CD14-positive monocyte (primary cell): ENCODE results near the gene NTNG1. TPM values are rescaled to one million over a fixed set of nuclear protein-coding genes. Genes with fewer than 3 reads are reported as not detected.

Experiments used
- DNase-seq, 3 donors: peaks; one replicate each; pipeline ENCODE4 v3.0.0-alpha.2; 2011 to 2022
- H2AFZ ChIP-seq: 2 replicates; pipeline ENCODE4 v1.6.0; 2012; ENCODE audit warnings: mild to moderate bottlenecking, low read depth, low read length, inconsistent platforms; ENCODE audit not compliant: insufficient read depth, poor library complexity, severe bottlenecking
- H3K27ac ChIP-seq, 2 donors: 1 replicate in 1 of 2; 2 replicates in 1 of 2; pipeline ENCODE4 v1.5.1; 2012 to 2013; ENCODE audit warnings: low read length in 2 of 2, control low read depth in 1 of 2, inconsistent platforms in 1 of 2, low read depth in 1 of 2, mild to moderate bottlenecking in 1 of 2
- H3K27me3 ChIP-seq, 2 donors: one replicate each; pipeline versions ENCODE4 v1.6.0 to v1.6.1; 2011 to 2013; ENCODE audit warnings: low read length in 2 of 2; ENCODE audit not compliant: control insufficient read depth in 2 of 2, insufficient read depth in 2 of 2
- H3K36me3 ChIP-seq, 2 donors: replicated peaks in 1 of 2; 1 replicate in 1 of 2; 2 replicates in 1 of 2; pipeline versions ENCODE4 v1.5.1 to v1.6.1; 2012 to 2013; ENCODE audit warnings: low read length in 2 of 2, control low read depth in 1 of 2, inconsistent platforms in 1 of 2, mild to moderate bottlenecking in 1 of 2; ENCODE audit not compliant: insufficient read depth in 2 of 2, control insufficient read depth in 1 of 2
- H3K4me1 ChIP-seq, 2 donors: 1 replicate in 1 of 2; 2 replicates in 1 of 2; pipeline versions ENCODE4 v1.5.1 to v1.6.1; 2012 to 2013; ENCODE audit warnings: low read length in 2 of 2, control low read depth in 1 of 2, inconsistent platforms in 1 of 2, mild to moderate bottlenecking in 1 of 2, moderate library complexity in 1 of 2; ENCODE audit not compliant: insufficient read depth in 2 of 2, control insufficient read depth in 1 of 2
- H3K4me2 ChIP-seq: replicated peaks from 2 replicates; pipeline ENCODE3; 2012; ENCODE audit warnings: low read length, moderate library complexity, mild to moderate bottlenecking; ENCODE audit not compliant: poor library complexity, severe bottlenecking; ENCODE audit errors: extremely low read depth
- H3K4me3 ChIP-seq, 3 experiments: fragments of 200-600 bp in 1 of 3; sonication (generic) in 1 of 3; replicated peaks in 1 of 3; 1 replicate in 2 of 3; 2 replicates in 1 of 3; pipeline ENCODE4 v1.5.1; 2011 to 2013; ENCODE audit warnings: low read length in 3 of 3, mild to moderate bottlenecking in 3 of 3, control low read depth in 2 of 3, low read depth in 2 of 3, inconsistent platforms in 1 of 3, moderate library complexity in 1 of 3
- H3K79me2 ChIP-seq: 2 replicates; pipeline ENCODE4 v1.6.0; 2012; ENCODE audit warnings: mild to moderate bottlenecking, control low read depth, inconsistent platforms, low read length, moderate library complexity; ENCODE audit not compliant: insufficient read depth
- H3K9ac ChIP-seq: 2 replicates; pipeline ENCODE4 v1.6.0; 2017; ENCODE audit warnings: low read length, mild to moderate bottlenecking; ENCODE audit not compliant: insufficient read depth, poor library complexity, severe bottlenecking
- H3K9me3 ChIP-seq, 2 donors: replicated peaks in 1 of 2; 1 replicate in 1 of 2; 2 replicates in 1 of 2; pipeline versions ENCODE4 v1.5.1 to v1.6.1; 2012 to 2013; ENCODE audit warnings: low read length in 2 of 2, control low read depth in 1 of 2; ENCODE audit not compliant: control insufficient read depth in 1 of 2, insufficient read depth in 1 of 2
- H4K20me1 ChIP-seq: 2 replicates; pipeline ENCODE4 v1.6.0; 2012; ENCODE audit warnings: mild to moderate bottlenecking, low read length, control low read depth, moderate library complexity; ENCODE audit not compliant: insufficient read depth
- H3K27ac Mint-ChIP-seq, 7 donors: one replicate each; pipeline ENCODE4 v1.8.0; 2020; ENCODE audit warnings: mild to moderate bottlenecking in 7 of 7, mixed read lengths in 7 of 7, moderate library complexity in 6 of 7, inconsistent platforms in 2 of 7
- H3K27me3 Mint-ChIP-seq, 3 donors: one replicate each; pipeline ENCODE4 v1.8.0; 2021 to 2022; ENCODE audit warnings: low read depth in 3 of 3, mild to moderate bottlenecking in 3 of 3, mixed read lengths in 3 of 3, moderate library complexity in 3 of 3, inconsistent platforms in 1 of 3
- H3K36me3 Mint-ChIP-seq, 2 donors: one replicate each; pipeline ENCODE4 v1.8.0; 2020; ENCODE audit warnings: mixed read lengths in 2 of 2, inconsistent platforms in 1 of 2, mild to moderate bottlenecking in 1 of 2
- H3K4me1 Mint-ChIP-seq: one replicate; pipeline ENCODE4 v1.8.0; 2020; ENCODE audit warnings: mild to moderate bottlenecking, mixed read lengths
- H3K4me3 Mint-ChIP-seq, 2 donors: one replicate each; pipeline ENCODE4 v1.8.0; 2020; ENCODE audit warnings: mild to moderate bottlenecking in 2 of 2, mixed read lengths in 2 of 2, moderate library complexity in 1 of 2
- H3K9me3 Mint-ChIP-seq, 7 donors: one replicate each; pipeline ENCODE4 v1.8.0; 2020 to 2022; ENCODE audit warnings: mixed read lengths in 7 of 7, mild to moderate bottlenecking in 6 of 7, moderate library complexity in 6 of 7, inconsistent platforms in 2 of 7
- WGBS: methylation state at CpG from one replicate; pipeline ENCODE4 v1.1.5; 2013; ENCODE audit warnings: missing lambda C conversion rate; ENCODE audit not compliant: insufficient coverage; 5-methylcytosine and 5-hydroxymethylcytosine counted together
- intact Hi-C, 2 donors: fragments of 100-400 bp; cut with micrococcal nuclease; formaldehyde crosslinking; loops; one replicate each; pipeline versions ENCODE4 v1.15.0 to v1.15.1; 2023
- polyA plus RNA-seq, 3 donors: library from polyadenylated mRNA; depleted of rRNA in 1 of 3; unstranded in 2 of 3; stranded (reverse) in 1 of 3; fragments of 300-500 nt in 2 of 3; fragments of >200 nt in 1 of 3; fragmentation: Illumina TruSeq in 2 of 3; gene quantifications; 1 replicate in 2 of 3; 2 replicates in 1 of 3; pipeline ENCODE4 v1.2.3, GENCODE V29; 2012 to 2021
- TF ChIP-seq, protein P1 (sequence below): fragments of 200-600 bp; IDR thresholded peaks from one replicate; pipeline ENCODE4 v1.8.0; 2022; ENCODE audit warnings: antibody characterized with exemption, mild to moderate bottlenecking

The NTNG1 gene
- polyA plus RNA-seq, 3 donors = not detected

DNA sequence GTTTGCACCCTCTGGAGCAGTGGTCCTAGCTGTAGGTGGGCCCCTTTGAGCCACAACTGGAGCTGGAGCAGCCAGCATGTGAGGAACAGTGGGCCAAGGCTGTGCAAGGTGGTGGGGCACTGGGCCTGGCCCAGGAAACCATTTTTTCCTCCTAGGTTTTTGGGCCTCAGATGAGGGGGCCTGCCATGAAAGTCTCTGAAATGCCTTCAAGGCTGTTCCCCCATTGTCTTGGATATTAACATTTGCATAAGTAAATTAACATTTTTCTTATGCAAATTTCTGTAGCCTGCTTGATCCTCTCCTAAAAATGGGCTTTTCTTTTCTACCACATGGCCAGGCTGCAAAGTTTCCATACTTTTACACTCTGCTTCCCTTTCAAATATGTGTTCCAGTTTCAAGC is 212.0 kb downstream of the NTNG1 start:
- Histone ChIP-seq H3K79me2 (no peaks in the 10 kb centered on the region), H3K9ac (no peak overlapping the region), H3K9me3 (peaks cover 0 to 6% of the 10 kb centered on the region in 2 donors), H4K20me1 (no peaks in the 10 kb centered on the region), H3K27ac (no peak overlapping the region), H3K4me1 (no peaks in the 10 kb centered on the region), H3K4me2 (no peak overlapping the region), H3K4me3 (no peak overlapping the region), H3K36me3 (no peaks in the 10 kb centered on the region), H3K27me3 (no peaks in the 10 kb centered on the region), H2AFZ (no peak overlapping the region)
- DNase-seq = no peak
- Mint-ChIP-seq H3K9me3 (peaks cover 0 to 4% (median 2%) of the 10 kb centered on the region in 7 donors), H3K36me3 (no peaks in the 10 kb centered on the region), H3K4me3 (no peak overlapping the region), H3K27me3 (peaks cover 0 to 4% (median 0%) of the 10 kb centered on the region in 3 donors), H3K27ac (no peak overlapping the region), H3K4me1 (no peaks in the 10 kb centered on the region)
- intact Hi-C loops = no loop called here
- TF ChIP-seq, protein P1, sequence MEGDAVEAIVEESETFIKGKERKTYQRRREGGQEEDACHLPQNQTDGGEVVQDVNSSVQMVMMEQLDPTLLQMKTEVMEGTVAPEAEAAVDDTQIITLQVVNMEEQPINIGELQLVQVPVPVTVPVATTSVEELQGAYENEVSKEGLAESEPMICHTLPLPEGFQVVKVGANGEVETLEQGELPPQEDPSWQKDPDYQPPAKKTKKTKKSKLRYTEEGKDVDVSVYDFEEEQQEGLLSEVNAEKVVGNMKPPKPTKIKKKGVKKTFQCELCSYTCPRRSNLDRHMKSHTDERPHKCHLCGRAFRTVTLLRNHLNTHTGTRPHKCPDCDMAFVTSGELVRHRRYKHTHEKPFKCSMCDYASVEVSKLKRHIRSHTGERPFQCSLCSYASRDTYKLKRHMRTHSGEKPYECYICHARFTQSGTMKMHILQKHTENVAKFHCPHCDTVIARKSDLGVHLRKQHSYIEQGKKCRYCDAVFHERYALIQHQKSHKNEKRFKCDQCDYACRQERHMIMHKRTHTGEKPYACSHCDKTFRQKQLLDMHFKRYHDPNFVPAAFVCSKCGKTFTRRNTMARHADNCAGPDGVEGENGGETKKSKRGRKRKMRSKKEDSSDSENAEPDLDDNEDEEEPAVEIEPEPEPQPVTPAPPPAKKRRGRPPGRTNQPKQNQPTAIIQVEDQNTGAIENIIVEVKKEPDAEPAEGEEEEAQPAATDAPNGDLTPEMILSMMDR = no peak

DNA sequence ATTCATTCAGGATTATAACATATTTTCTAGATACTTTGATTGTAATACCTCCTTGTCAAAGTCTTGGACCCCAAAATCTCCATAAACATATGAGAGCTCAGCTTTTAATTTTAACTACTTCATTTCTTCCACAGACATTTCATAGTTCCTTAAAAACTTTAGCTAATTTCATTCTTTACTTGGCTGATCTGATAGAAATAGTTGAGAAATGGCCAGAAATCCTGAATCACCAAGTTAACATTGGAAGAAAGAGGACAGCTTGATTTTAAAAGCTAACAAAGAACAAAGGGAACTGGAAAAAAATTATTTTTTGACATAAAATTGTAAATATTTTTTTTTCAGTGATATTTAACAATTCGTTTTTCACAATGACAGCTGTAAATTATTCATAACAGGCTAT is 216.5 kb downstream of the NTNG1 start:
- Histone ChIP-seq H2AFZ (no peak overlapping the region), H3K79me2 (no peaks in the 10 kb centered on the region), H4K20me1 (no peaks in the 10 kb centered on the region), H3K27ac (no peak overlapping the region), H3K9me3 (no peaks in the 10 kb centered on the region), H3K4me2 (no peak overlapping the region), H3K4me3 (no peak overlapping the region), H3K4me1 (no peaks in the 10 kb centered on the region), H3K27me3 (no peaks in the 10 kb centered on the region), H3K36me3 (no peaks in the 10 kb centered on the region), H3K9ac (no peak overlapping the region)
- intact Hi-C loops = no loop called here
- TF ChIP-seq, protein P1 = no peak
- Mint-ChIP-seq H3K27ac (no peak overlapping the region), H3K27me3 (peaks cover 0 to 2% (median 0%) of the 10 kb centered on the region in 3 donors), H3K4me3 (no peak overlapping the region), H3K36me3 (no peaks in the 10 kb centered on the region), H3K4me1 (no peaks in the 10 kb centered on the region), H3K9me3 (peaks cover 0 to 3% (median 2%) of the 10 kb centered on the region in 7 donors)
- no CpG with 5 or more reads among the region's 1 CpG for WGBS
- no peak for DNase-seq
